ENCODE measurements around the gene OR52M1. TPM values are rescaled to one million over a fixed set of nuclear protein-coding genes. Genes with fewer than 3 reads are reported as not detected.

OR52M1 gene, protein sequence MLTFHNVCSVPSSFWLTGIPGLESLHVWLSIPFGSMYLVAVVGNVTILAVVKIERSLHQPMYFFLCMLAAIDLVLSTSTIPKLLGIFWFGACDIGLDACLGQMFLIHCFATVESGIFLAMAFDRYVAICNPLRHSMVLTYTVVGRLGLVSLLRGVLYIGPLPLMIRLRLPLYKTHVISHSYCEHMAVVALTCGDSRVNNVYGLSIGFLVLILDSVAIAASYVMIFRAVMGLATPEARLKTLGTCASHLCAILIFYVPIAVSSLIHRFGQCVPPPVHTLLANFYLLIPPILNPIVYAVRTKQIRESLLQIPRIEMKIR
- total RNA-seq = not detected in 2 replicates

DNA sequence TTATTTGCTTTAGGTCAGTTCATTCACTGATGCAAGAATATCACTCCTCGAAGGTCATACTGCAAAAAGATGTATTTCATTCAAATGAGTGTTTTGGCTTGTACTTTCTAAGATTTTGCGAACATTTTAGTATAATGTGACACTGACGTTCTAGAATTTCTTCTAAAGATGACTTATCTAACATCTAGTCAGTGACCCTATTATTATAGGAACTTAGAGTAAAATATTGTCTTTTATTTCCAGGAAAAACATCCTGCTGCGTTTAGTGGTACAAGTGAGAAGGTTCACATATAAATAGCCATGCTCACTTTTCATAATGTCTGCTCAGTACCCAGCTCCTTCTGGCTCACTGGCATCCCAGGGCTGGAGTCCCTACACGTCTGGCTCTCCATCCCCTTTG lies at the start of gene OR52M1:
OR52M1 (plus strand) TSS at position 301 of the 400 bp plus-strand sequence; CDS start at position 301, 0 bp downstream.

DNA sequence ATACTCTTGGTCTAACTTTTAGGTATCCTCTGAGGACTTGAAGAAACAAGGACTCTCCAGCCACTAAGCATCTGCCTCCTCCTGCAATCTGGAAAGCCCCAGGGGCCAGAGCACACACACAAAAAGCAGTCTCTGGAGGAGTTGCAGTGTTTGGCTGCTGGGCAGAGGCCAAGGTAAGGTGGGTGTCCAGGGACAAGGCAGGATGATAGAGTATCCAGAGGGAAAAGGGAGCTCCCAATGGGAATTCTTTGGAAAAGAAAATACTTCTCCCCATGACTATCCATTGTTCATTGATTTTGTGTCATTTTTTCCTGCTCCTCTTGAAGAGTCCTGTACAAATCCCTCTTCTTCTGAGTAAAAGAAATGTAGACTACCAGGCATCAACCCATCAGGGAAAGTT lies 36.5 kb downstream of the OR52M1 start, which contains the start of gene OR52I2:
OR52I2 (plus strand) TSS at position 301 of the 400 bp plus-strand sequence.

DNA sequence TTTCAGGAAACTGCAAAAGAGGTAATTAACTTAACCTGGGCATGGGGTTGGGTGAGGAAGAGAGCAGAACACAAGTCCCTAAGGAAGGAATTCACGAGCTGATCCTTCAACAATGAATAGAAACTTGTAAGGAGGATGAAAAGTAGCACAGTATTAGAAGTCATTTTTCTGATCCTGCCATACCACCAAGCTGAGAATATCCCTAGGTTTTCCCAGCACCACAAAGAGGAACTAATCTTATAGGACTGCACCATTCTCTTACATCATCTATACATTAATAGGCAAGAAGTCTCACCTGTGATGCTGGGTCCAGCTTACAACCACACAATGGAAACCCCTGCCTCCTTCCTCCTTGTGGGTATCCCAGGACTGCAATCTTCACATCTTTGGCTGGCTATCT lies 48.7 kb downstream of the OR52M1 start, which contains the start of gene OR52I1:
OR52I1 (plus strand) TSS at position 301 of the 400 bp plus-strand sequence; CDS start at position 301, 0 bp downstream.

Other genes starting within 250 kb of the OR52M1 start
- gene OR52B4, start 176.8 kb upstream of the OR52M1 start, total RNA-seq = not detected in 2 replicates
- 15.3 and 18.3 TPM in 2 replicates for gene TRIM21, start 151.5 kb upstream of the OR52M1 start, total RNA-seq
- gene OR52K2, start 95.9 kb upstream of the OR52M1 start, total RNA-seq = not detected in 2 replicates
- gene OR52K1, start 62.5 kb upstream of the OR52M1 start, total RNA-seq = not detected in 2 replicates
- gene OR52I2, start 36.6 kb downstream of the OR52M1 start, total RNA-seq = not detected in 2 replicates
- gene OR52I1, start 48.8 kb downstream of the OR52M1 start, total RNA-seq = not detected in 2 replicates
- 9.9 and 12.5 TPM in 2 replicates for gene TRIM68, start 63.0 kb downstream of the OR52M1 start, total RNA-seq
- not detected in 2 replicates for gene OR51D1, start 92.3 kb downstream of the OR52M1 start, total RNA-seq
- not detected in 2 replicates for gene OR51E1, start 98.8 kb downstream of the OR52M1 start, total RNA-seq
- not detected in 2 replicates for gene OR51E2, start 152.7 kb downstream of the OR52M1 start, total RNA-seq
- gene MMP26, start 159.6 kb downstream of the OR52M1 start, total RNA-seq = not detected in 2 replicates
- not detected in 2 replicates for gene OR51F1, start 224.7 kb downstream of the OR52M1 start, total RNA-seq